Activated CD4-positive, alpha-beta T cell treated with anti-CD3 and anti-CD28 coated beads, Interleukin-2, Interleukin-4, amounts not matched to agents 100 ng/mL and 50 ng/mL, durations not matched to agents 16 hours and 8 hours (primary cell): ENCODE data around the gene HOXA7.

Experiments used
- DNase-seq: peaks from one replicate; pipeline ENCODE4 v3.0.0-alpha.2; 2020; ENCODE audit warnings: low spot score

Gene HOXA7

GRCh38 chr7:27147199-27148030, 9.1 kb downstream of the HOXA7 start, which contains the start of gene HOXA6:
Gene HOXA6 (minus strand): TSS chr7:27147774. CDS start chr7:27147749, 25 bp downstream.
- DNase-seq: no peak

- DNase-seq: no peak
Observed at GRCh38 chr7:27146491-27147198, 9.8 kb downstream of the HOXA7 start.

- no peak for DNase-seq
Observed at GRCh38 chr7:27145914-27146412, 10.5 kb downstream of the HOXA7 start.

- no peak for DNase-seq
Observed at GRCh38 chr7:27145165-27145913, 11.1 kb downstream of the HOXA7 start.

GRCh38 chr7:27144781-27145164, 11.7 kb downstream of the HOXA7 start:
- DNase-seq: no peak

- DNase-seq: no peak
Observed at GRCh38 chr7:27143950-27144780, 12.3 kb downstream of the HOXA7 start.

GRCh38 chr7:27143023-27143949, 13.2 kb downstream of the HOXA7 start, which contains the start of gene HOXA5:
Gene HOXA5 (minus strand): TSS chr7:27143681. CDS start chr7:27143607, 74 bp downstream.
- DNase-seq: no peak

- DNase-seq: no peak
Observed at GRCh38 chr7:27142580-27143022, 13.9 kb downstream of the HOXA7 start.

- DNase-seq: no peak
Observed at GRCh38 chr7:27141923-27142579, 14.4 kb downstream of the HOXA7 start.

- no peak for DNase-seq
Observed at GRCh38 chr7:27141137-27141922, 15.1 kb downstream of the HOXA7 start.

GRCh38 chr7:27140126-27140857, 16.2 kb downstream of the HOXA7 start:
- no peak for DNase-seq

GRCh38 chr7:27139334-27140125, 16.9 kb downstream of the HOXA7 start:
- no peak for DNase-seq

GRCh38 chr7:27138985-27139333, 17.5 kb downstream of the HOXA7 start:
- DNase-seq: no peak

GRCh38 chr7:27138472-27138871, 18.0 kb downstream of the HOXA7 start:
- DNase-seq: no peak

GRCh38 chr7:27137640-27138315, 18.7 kb downstream of the HOXA7 start:
- DNase-seq: no peak

- DNase-seq: peak; percentile 81
Observed at GRCh38 chr7:27134392-27134791, 22.1 kb downstream of the HOXA7 start.
